IMR-90 (cell line): Measurements from ENCODE around the gene NXPH1. TPM values are rescaled to one million over a fixed set of nuclear protein-coding genes. Genes with fewer than 3 reads are reported as not detected.

ENCODE experiments used
- ATAC-seq: fragments of 200-7000 bp; cut with Tn5 transposase; 2 replicates; pipeline ENCODE4 v1.9.1; 2020; ENCODE audit warnings: low read depth, mild to moderate bottlenecking, moderate library complexity
- BruUV-seq: library from RNA; stranded (reverse); fragments of 400-500 nt; replicated peaks from 2 replicates; lab custom pipeline; 2021; lab: Mats Ljungman, UMichigan
- CTCF ChIA-PET: fragments of 300-600 bp; formaldehyde crosslinking; extraction: SDS; loops from one replicate; lab custom pipeline; 2021; ENCODE audit warnings: antibody characterized with exemption; lab: Yijun Ruan, JAX
- POLR2A ChIA-PET: fragments of 300-600 bp; sonication (Branson Sonifier 250); formaldehyde crosslinking; loops from one replicate; lab custom pipeline; 2022; ENCODE audit warnings: antibody characterized with exemption; ENCODE audit not compliant: unreplicated experiment; lab: Charles Lee
- DNase-seq: peaks from one replicate; pipeline ENCODE4 v3.0.0; 2013
- H2AFZ ChIP-seq: replicated peaks from 2 replicates; pipeline ENCODE3; 2013; ENCODE audit warnings: low read length, mild to moderate bottlenecking; ENCODE audit not compliant: poor library complexity
- H2AK5ac ChIP-seq: 2 replicates; pipeline ENCODE4 v1.6.1; 2013; ENCODE audit warnings: low read depth, low read length, inconsistent platforms
- H2AK9ac ChIP-seq: replicated peaks from 2 replicates; pipeline ENCODE3; 2013; ENCODE audit warnings: mild to moderate bottlenecking, low read depth, low read length, moderate library complexity; ENCODE audit not compliant: poor library complexity
- H2BK120ac ChIP-seq: 2 replicates; pipeline ENCODE4 v1.6.1; 2013; ENCODE audit warnings: low read depth, low read length, inconsistent platforms
- H2BK15ac ChIP-seq: 3 replicates; pipeline ENCODE4 v1.6.1; 2013; ENCODE audit warnings: low read depth, low read length, inconsistent platforms
- H2BK20ac ChIP-seq: 2 replicates; pipeline ENCODE4 v1.6.1; 2013; ENCODE audit warnings: low read depth, mild to moderate bottlenecking, inconsistent platforms, low read length, moderate library complexity
- H2BK5ac ChIP-seq: 2 replicates; pipeline ENCODE4 v1.6.1; 2013; ENCODE audit warnings: mild to moderate bottlenecking, low read depth, low read length, inconsistent platforms; ENCODE audit not compliant: poor library complexity, severe bottlenecking
- H3K14ac ChIP-seq: replicated peaks from 2 replicates; pipeline ENCODE4 v1.6.1; 2013; ENCODE audit warnings: low read depth, low read length, inconsistent platforms
- H3K18ac ChIP-seq: 2 replicates; pipeline ENCODE4 v1.6.1; 2013; ENCODE audit warnings: low read depth, low read length, control low read depth
- H3K23ac ChIP-seq: 2 replicates; pipeline ENCODE4 v1.6.1; 2013; ENCODE audit warnings: low read depth, low read length, inconsistent platforms
- H3K27ac ChIP-seq: 2 replicates; pipeline ENCODE4 v1.5.1; 2013; ENCODE audit warnings: mild to moderate bottlenecking, control low read depth, low read length; ENCODE audit not compliant: insufficient read depth
- H3K27me3 ChIP-seq: 2 replicates; pipeline ENCODE4 v1.6.1; 2013; ENCODE audit warnings: low read length; ENCODE audit not compliant: control insufficient read depth, insufficient read depth
- H3K36me3 ChIP-seq: 2 replicates; pipeline ENCODE4 v1.6.1; 2013; ENCODE audit warnings: low read length, mixed read lengths; ENCODE audit not compliant: control insufficient read depth, insufficient read depth
- H3K4ac ChIP-seq: 2 replicates; pipeline ENCODE4 v1.6.1; 2013; ENCODE audit warnings: low read depth, low read length, inconsistent platforms
- H3K4me1 ChIP-seq: 2 replicates; pipeline ENCODE4 v1.6.1; 2013; ENCODE audit warnings: low read length, mixed read lengths; ENCODE audit not compliant: control insufficient read depth, insufficient read depth
- H3K4me2 ChIP-seq: 2 replicates; pipeline ENCODE4 v1.6.1; 2013; ENCODE audit warnings: low read depth, mild to moderate bottlenecking, control low read depth, low read length, moderate library complexity
- H3K4me3 ChIP-seq: 2 replicates; pipeline ENCODE4 v1.5.1; 2013; ENCODE audit warnings: low read depth, mild to moderate bottlenecking, control low read depth, low read length, moderate library complexity; ENCODE audit not compliant: insufficient read depth
- H3K56ac ChIP-seq: 2 replicates; pipeline ENCODE4 v1.6.1; 2013; ENCODE audit warnings: low read length, inconsistent platforms; ENCODE audit not compliant: insufficient read depth; ENCODE audit errors: extremely low read depth
- H3K79me1 ChIP-seq, 2 experiments: 2 replicates each; pipeline ENCODE4 v1.6.1; 2013; ENCODE audit warnings: low read length in 2 of 2, inconsistent platforms in 1 of 2, low read depth in 1 of 2
- H3K9ac ChIP-seq: 2 replicates; pipeline ENCODE4 v1.6.1; 2013; ENCODE audit warnings: low read depth, low read length, control low read depth
- H3K9me1 ChIP-seq: 2 replicates; pipeline ENCODE4 v1.6.1; 2013; ENCODE audit warnings: low read length, inconsistent platforms; ENCODE audit not compliant: insufficient read depth
- H3K9me3 ChIP-seq: 2 replicates; pipeline ENCODE4 v1.6.1; 2013; ENCODE audit warnings: low read length; ENCODE audit not compliant: control insufficient read depth, insufficient read depth
- H4K20me1 ChIP-seq: 2 replicates; pipeline ENCODE4 v1.6.1; 2013; ENCODE audit warnings: low read length, inconsistent platforms; ENCODE audit not compliant: insufficient read depth
- H4K5ac ChIP-seq: 2 replicates; pipeline ENCODE4 v1.6.1; 2013; ENCODE audit warnings: mild to moderate bottlenecking, low read depth, low read length, control low read depth
- H4K8ac ChIP-seq, 2 experiments: 2 replicates each; pipeline ENCODE4 v1.6.1; 2013; ENCODE audit warnings: low read depth in 2 of 2, low read length in 2 of 2, control low read depth in 1 of 2, inconsistent platforms in 1 of 2
- H4K91ac ChIP-seq: 2 replicates; pipeline ENCODE4 v1.6.1; 2013; ENCODE audit warnings: low read depth, low read length, inconsistent platforms; ENCODE audit not compliant: insufficient read depth
- CEBPB ChIP-seq: IDR thresholded peaks from 2 replicates; pipeline ENCODE4 v1.6.1; 2012; ENCODE audit warnings: low read depth, low read length, improper control_type of control experiment
- CHD1 ChIP-seq: IDR thresholded peaks from 2 replicates; pipeline ENCODE4 v1.6.1; 2012; ENCODE audit warnings: low read depth, low read length, improper control_type of control experiment
- CTCF ChIP-seq: conservative IDR thresholded peaks from 2 replicates; pipeline ENCODE4 v1.5.1; 2012; ENCODE audit warnings: mild to moderate bottlenecking, low read depth, low read length, improper control_type of control experiment
- ELK1 ChIP-seq: fragments of 150-350 bp; IDR thresholded peaks from 2 replicates; pipeline ENCODE4 v1.6.1; 2016; ENCODE audit warnings: low read depth, mild to moderate bottlenecking, low read length, moderate library complexity, borderline replicate concordance
- MAFK ChIP-seq: IDR thresholded peaks from 2 replicates; pipeline ENCODE4 v1.6.1; 2012; ENCODE audit warnings: low read depth, low read length, improper control_type of control experiment
- MXI1 ChIP-seq: IDR thresholded peaks from 2 replicates; pipeline ENCODE4 v1.6.1; 2012; ENCODE audit warnings: low read depth, mild to moderate bottlenecking, low read length, moderate library complexity, borderline replicate concordance
- NFE2L2 ChIP-seq: fragments of 150-350 bp; IDR thresholded peaks from 2 replicates; pipeline ENCODE4 v1.6.1; 2016; ENCODE audit warnings: low read depth, mild to moderate bottlenecking, low read length
- POLR2A ChIP-seq: IDR thresholded peaks from 2 replicates; pipeline ENCODE4 v1.6.1; 2012; ENCODE audit warnings: mild to moderate bottlenecking, low read depth, low read length
- RAD21 ChIP-seq: IDR thresholded peaks from 2 replicates; pipeline ENCODE4 v1.6.1; 2012; ENCODE audit warnings: low read length, improper control_type of control experiment
- RCOR1 ChIP-seq: IDR thresholded peaks from 2 replicates; pipeline ENCODE4 v1.6.1; 2012; ENCODE audit warnings: mild to moderate bottlenecking, low read length, improper control_type of control experiment; ENCODE audit not compliant: insufficient replicate concordance
- RFX5 ChIP-seq: IDR thresholded peaks from 2 replicates; pipeline ENCODE4 v1.8.0; 2012; ENCODE audit warnings: low read depth, mild to moderate bottlenecking, low read length, moderate library complexity
- WGBS, 2 experiments: methylation state at CpG; one replicate each; pipeline versions ENCODE4 v1.1.5 to v1.1.7; 2013; ENCODE audit warnings: missing lambda C conversion rate in 2 of 2; ENCODE audit not compliant: insufficient read length in 1 of 2; ENCODE audit errors: extremely low coverage in 2 of 2; 5-methylcytosine and 5-hydroxymethylcytosine counted together
- dilution Hi-C: fragments of 300-500 bp; cut with HindIII; formaldehyde crosslinking; loops from one replicate; pipeline ENCODE4 v1.14.3; 2018; ENCODE audit warnings: low sequenced_read_pairs; ENCODE audit not compliant: unreplicated experiment
- in situ Hi-C: fragments of 300-500 bp; cut with MboI; formaldehyde crosslinking; loops from 3 replicates; pipeline ENCODE4 v1.14.3; 2019; ENCODE audit warnings: low sequenced_read_pairs, inconsistent platforms, mixed read lengths
- intact Hi-C: fragments of 100-400 bp; cut with micrococcal nuclease; formaldehyde crosslinking; loops from 2 replicates; pipeline ENCODE4 v1.10.0; 2022
- polyA plus RNA-seq, 3 experiments: library from polyadenylated mRNA; depleted of rRNA; stranded (reverse); fragments of >200 nt; gene quantifications; 2 replicates each; pipeline ENCODE4 v1.2.3, GENCODE V29; 2012; ENCODE audit warnings: low replicate concordance in 1 of 3
- total RNA-seq: library from RNA; depleted of rRNA; stranded (reverse); fragments of >200 nt; gene quantifications from 2 replicates; pipeline ENCODE4 v1.2.3, GENCODE V29; 2012
- TF ChIP-seq, protein P1 (sequence below): fragments of 150-350 bp; IDR thresholded peaks from 2 replicates; pipeline ENCODE4 v1.6.1; 2017; ENCODE audit warnings: mild to moderate bottlenecking, antibody characterized with exemption, low read length, low read depth

Gene NXPH1
- total and polyA plus RNA-seq, 2 of the 4 experiments (the other 2 are of a cell fraction): not detected

- H3K4me3 ChIP-seq: no peak overlapping the region
- no peak for ATAC-seq
- no peak overlapping the region for H3K23ac ChIP-seq
- no peak overlapping the region for H3K4ac ChIP-seq
- no peak overlapping the region for H4K5ac ChIP-seq
- H3K4me2 ChIP-seq: no peak overlapping the region
- H2BK5ac ChIP-seq: no peak overlapping the region
- no peak overlapping the region for H3K9ac ChIP-seq
- H3K18ac ChIP-seq: no peak overlapping the region
- H4K91ac ChIP-seq: no peak overlapping the region
- no peaks in the 10 kb centered on the region for H3K79me1 ChIP-seq
- H4K8ac ChIP-seq: no peak overlapping the region
- H4K20me1 ChIP-seq: no peaks in the 10 kb centered on the region
- intact Hi-C loops (no loop called here), dilution Hi-C loops (no loop called here), in situ Hi-C loops (no loop called here)
- WGBS, 2 experiments: no CpG with 5 or more reads among the region's 4 CpGs
- H2AK5ac ChIP-seq: no peak overlapping the region
- H2BK120ac ChIP-seq: no peak overlapping the region
- POLR2A ChIA-PET: no interaction called here
- H3K36me3 ChIP-seq: no peaks in the 10 kb centered on the region
- H3K27ac ChIP-seq: no peak overlapping the region
- no peak overlapping the region for H2BK20ac ChIP-seq
- H3K56ac ChIP-seq: no peak overlapping the region
- no peak for DNase-seq
- no peak overlapping the region for H3K14ac ChIP-seq
- H3K9me3 ChIP-seq: peaks cover 10% of the 10 kb centered on the region; the same call in 1 of the 2 replicates
- CTCF ChIA-PET: no interaction called here
- no peaks in the 10 kb centered on the region for H3K9me1 ChIP-seq
- TF ChIP-seq POLR2A (no peak), CHD1 (no peak), RCOR1 (no peak), CTCF (no peak), MXI1 (no peak), MAFK (no peak), RAD21 (no peak), ELK1 (no peak), CEBPB (no peak), NFE2L2 (no peak), RFX5 (no peak)
- TF ChIP-seq, protein P1, sequence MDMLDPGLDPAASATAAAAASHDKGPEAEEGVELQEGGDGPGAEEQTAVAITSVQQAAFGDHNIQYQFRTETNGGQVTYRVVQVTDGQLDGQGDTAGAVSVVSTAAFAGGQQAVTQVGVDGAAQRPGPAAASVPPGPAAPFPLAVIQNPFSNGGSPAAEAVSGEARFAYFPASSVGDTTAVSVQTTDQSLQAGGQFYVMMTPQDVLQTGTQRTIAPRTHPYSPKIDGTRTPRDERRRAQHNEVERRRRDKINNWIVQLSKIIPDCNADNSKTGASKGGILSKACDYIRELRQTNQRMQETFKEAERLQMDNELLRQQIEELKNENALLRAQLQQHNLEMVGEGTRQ: no peak
- no peak overlapping the region for H2AK9ac ChIP-seq
- no peak overlapping the region for H2AFZ ChIP-seq
- no peaks in the 10 kb centered on the region for H3K4me1 ChIP-seq
- BruUV-seq: no TSS peak
- no peaks in the 10 kb centered on the region for H3K27me3 ChIP-seq
- H2BK15ac ChIP-seq: no peak overlapping the region
These were observed 156.8 kb downstream of the NXPH1 start for GRCh38 chr7:8590225-8590624.
